Mesothelial cell of epicardium (in vitro differentiated cells): Measurements from ENCODE around the gene LDLRAP1. TPM values are rescaled to one million over a fixed set of nuclear protein-coding genes. Genes with fewer than 3 reads are reported as not detected.

Experiments
- DNase-seq, 2 experiments: peaks; one replicate each; pipeline ENCODE4 v3.0.0; 2021; ENCODE audit warnings: low spot score in 2 of 2; ENCODE audit not compliant: unreplicated experiment in 2 of 2
- H3K27ac Mint-ChIP-seq: 2 replicates; pipeline ENCODE4 v1.8.0; 2021; ENCODE audit warnings: mixed read lengths
- H3K27me3 Mint-ChIP-seq: 2 replicates; pipeline ENCODE4 v1.8.0; 2021; ENCODE audit warnings: low read depth, mixed read lengths
- H3K36me3 Mint-ChIP-seq: 2 replicates; pipeline ENCODE4 v1.8.0; 2021; ENCODE audit warnings: mixed read lengths
- H3K4me1 Mint-ChIP-seq: 2 replicates; pipeline ENCODE4 v1.8.0; 2021; ENCODE audit warnings: mixed read lengths
- H3K4me3 Mint-ChIP-seq: 2 replicates; pipeline ENCODE4 v1.8.0; 2021; ENCODE audit warnings: mild to moderate bottlenecking, moderate library complexity, mixed read lengths
- H3K9me3 Mint-ChIP-seq: 2 replicates; pipeline ENCODE4 v1.8.0; 2021; ENCODE audit warnings: mixed read lengths
- CTCF ChIP-seq: fragments of 200-600 bp; sonication (generic); IDR thresholded peaks from one replicate; pipeline ENCODE4 v1.5.0; 2021; ENCODE audit warnings: antibody characterized with exemption; ENCODE audit not compliant: unreplicated experiment
- total RNA-seq: library from RNA; stranded (reverse); gene quantifications from 3 replicates; pipeline ENCODE4 v1.2.1, GENCODE V29; 2021

Gene LDLRAP1
- total RNA-seq, 1 donor from 2014 or later = 10.0 TPM

- Mint-ChIP-seq H3K4me1 (peaks cover 38% of the 10 kb centered on the region), H3K36me3 (no peaks in the 10 kb centered on the region), H3K27ac (no peak overlapping the region), H3K4me3 (no peak overlapping the region), H3K27me3 (peaks cover 32% of the 10 kb centered on the region), H3K9me3 (no peaks in the 10 kb centered on the region)
- TF ChIP-seq CTCF = no peak
- DNase-seq = no peak
Measured at GRCh38 chr1:25570798-25571521, 27.6 kb downstream of the LDLRAP1 start.

GRCh38 chr1:25571522-25571970, 28.1 kb downstream of the LDLRAP1 start:
- Mint-ChIP-seq H3K4me1 (peaks cover 33% of the 10 kb centered on the region), H3K36me3 (no peaks in the 10 kb centered on the region), H3K9me3 (no peaks in the 10 kb centered on the region), H3K4me3 (no peak overlapping the region), H3K27ac (no peak overlapping the region), H3K27me3 (peaks cover 32% of the 10 kb centered on the region)
- no peak for DNase-seq
- no peak for TF ChIP-seq CTCF

- Mint-ChIP-seq H3K27me3 (peaks cover 32% of the 10 kb centered on the region), H3K27ac (no peak overlapping the region), H3K36me3 (no peaks in the 10 kb centered on the region), H3K4me1 (peaks cover 27% of the 10 kb centered on the region), H3K9me3 (no peaks in the 10 kb centered on the region), H3K4me3 (no peak overlapping the region)
- no peak for TF ChIP-seq CTCF
- DNase-seq = no peak
Measured at GRCh38 chr1:25572107-25572506, 28.7 kb downstream of the LDLRAP1 start.

- DNase-seq = peak in 1 of 2 experiments; percentile 62
- no peaks in the 10 kb centered on the region for H3K36me3 Mint-ChIP-seq
- H3K27me3 Mint-ChIP-seq = peaks cover 32% of the 10 kb centered on the region
- H3K9me3 Mint-ChIP-seq = no peaks in the 10 kb centered on the region
- peaks cover 19% of the 10 kb centered on the region for H3K4me1 Mint-ChIP-seq
- no peak overlapping the region for H3K4me3 Mint-ChIP-seq
- H3K27ac Mint-ChIP-seq = no peak overlapping the region
- peak; percentile 86 for TF ChIP-seq CTCF
Measured at GRCh38 chr1:25572708-25573590, 29.5 kb downstream of the LDLRAP1 start.

- no peak for TF ChIP-seq CTCF
- Mint-ChIP-seq H3K36me3 (no peaks in the 10 kb centered on the region), H3K9me3 (no peaks in the 10 kb centered on the region), H3K27me3 (peaks cover 32% of the 10 kb centered on the region), H3K4me1 (peaks cover 12% of the 10 kb centered on the region), H3K27ac (no peak overlapping the region), H3K4me3 (no peak overlapping the region)
- no peak for DNase-seq
Measured at GRCh38 chr1:25573591-25573930, 30.2 kb downstream of the LDLRAP1 start.
